CD14-positive monocyte (primary cell): Measurements from ENCODE around the gene FOXP4. TPM values are rescaled to one million over a fixed set of nuclear protein-coding genes. Genes with fewer than 3 reads are reported as not detected.
A peak's percentile ranks its signal among the peaks of the same experiment; 100 is the strongest.

Experiments
- DNase-seq, 3 donors: peaks; one replicate each; pipeline ENCODE4 v3.0.0-alpha.2; 2011 to 2022
- H2AFZ ChIP-seq: 2 replicates; pipeline ENCODE4 v1.6.0; 2012; ENCODE audit warnings: mild to moderate bottlenecking, low read depth, low read length, inconsistent platforms; ENCODE audit not compliant: insufficient read depth, poor library complexity, severe bottlenecking
- H3K27ac ChIP-seq, 2 donors: 1 replicate in 1 of 2; 2 replicates in 1 of 2; pipeline ENCODE4 v1.5.1; 2012 to 2013; ENCODE audit warnings: low read length in 2 of 2, control low read depth in 1 of 2, inconsistent platforms in 1 of 2, low read depth in 1 of 2, mild to moderate bottlenecking in 1 of 2
- H3K27me3 ChIP-seq, 2 donors: one replicate each; pipeline versions ENCODE4 v1.6.0 to v1.6.1; 2011 to 2013; ENCODE audit warnings: low read length in 2 of 2; ENCODE audit not compliant: control insufficient read depth in 2 of 2, insufficient read depth in 2 of 2
- H3K36me3 ChIP-seq, 2 donors: replicated peaks in 1 of 2; 1 replicate in 1 of 2; 2 replicates in 1 of 2; pipeline versions ENCODE4 v1.5.1 to v1.6.1; 2012 to 2013; ENCODE audit warnings: low read length in 2 of 2, control low read depth in 1 of 2, inconsistent platforms in 1 of 2, mild to moderate bottlenecking in 1 of 2; ENCODE audit not compliant: insufficient read depth in 2 of 2, control insufficient read depth in 1 of 2
- H3K4me1 ChIP-seq, 2 donors: 1 replicate in 1 of 2; 2 replicates in 1 of 2; pipeline versions ENCODE4 v1.5.1 to v1.6.1; 2012 to 2013; ENCODE audit warnings: low read length in 2 of 2, control low read depth in 1 of 2, inconsistent platforms in 1 of 2, mild to moderate bottlenecking in 1 of 2, moderate library complexity in 1 of 2; ENCODE audit not compliant: insufficient read depth in 2 of 2, control insufficient read depth in 1 of 2
- H3K4me2 ChIP-seq: replicated peaks from 2 replicates; pipeline ENCODE3; 2012; ENCODE audit warnings: low read length, moderate library complexity, mild to moderate bottlenecking; ENCODE audit not compliant: poor library complexity, severe bottlenecking; ENCODE audit errors: extremely low read depth
- H3K4me3 ChIP-seq, 3 experiments: fragments of 200-600 bp in 1 of 3; sonication (generic) in 1 of 3; replicated peaks in 1 of 3; 1 replicate in 2 of 3; 2 replicates in 1 of 3; pipeline ENCODE4 v1.5.1; 2011 to 2013; ENCODE audit warnings: low read length in 3 of 3, mild to moderate bottlenecking in 3 of 3, control low read depth in 2 of 3, low read depth in 2 of 3, inconsistent platforms in 1 of 3, moderate library complexity in 1 of 3
- H3K79me2 ChIP-seq: 2 replicates; pipeline ENCODE4 v1.6.0; 2012; ENCODE audit warnings: mild to moderate bottlenecking, control low read depth, inconsistent platforms, low read length, moderate library complexity; ENCODE audit not compliant: insufficient read depth
- H3K9ac ChIP-seq: 2 replicates; pipeline ENCODE4 v1.6.0; 2017; ENCODE audit warnings: low read length, mild to moderate bottlenecking; ENCODE audit not compliant: insufficient read depth, poor library complexity, severe bottlenecking
- H3K9me3 ChIP-seq, 2 donors: replicated peaks in 1 of 2; 1 replicate in 1 of 2; 2 replicates in 1 of 2; pipeline versions ENCODE4 v1.5.1 to v1.6.1; 2012 to 2013; ENCODE audit warnings: low read length in 2 of 2, control low read depth in 1 of 2; ENCODE audit not compliant: control insufficient read depth in 1 of 2, insufficient read depth in 1 of 2
- H4K20me1 ChIP-seq: 2 replicates; pipeline ENCODE4 v1.6.0; 2012; ENCODE audit warnings: mild to moderate bottlenecking, low read length, control low read depth, moderate library complexity; ENCODE audit not compliant: insufficient read depth
- H3K27ac Mint-ChIP-seq, 7 donors: one replicate each; pipeline ENCODE4 v1.8.0; 2020; ENCODE audit warnings: mild to moderate bottlenecking in 7 of 7, mixed read lengths in 7 of 7, moderate library complexity in 6 of 7, inconsistent platforms in 2 of 7
- H3K27me3 Mint-ChIP-seq, 3 donors: one replicate each; pipeline ENCODE4 v1.8.0; 2021 to 2022; ENCODE audit warnings: low read depth in 3 of 3, mild to moderate bottlenecking in 3 of 3, mixed read lengths in 3 of 3, moderate library complexity in 3 of 3, inconsistent platforms in 1 of 3
- H3K36me3 Mint-ChIP-seq, 2 donors: one replicate each; pipeline ENCODE4 v1.8.0; 2020; ENCODE audit warnings: mixed read lengths in 2 of 2, inconsistent platforms in 1 of 2, mild to moderate bottlenecking in 1 of 2
- H3K4me1 Mint-ChIP-seq: one replicate; pipeline ENCODE4 v1.8.0; 2020; ENCODE audit warnings: mild to moderate bottlenecking, mixed read lengths
- H3K4me3 Mint-ChIP-seq, 2 donors: one replicate each; pipeline ENCODE4 v1.8.0; 2020; ENCODE audit warnings: mild to moderate bottlenecking in 2 of 2, mixed read lengths in 2 of 2, moderate library complexity in 1 of 2
- H3K9me3 Mint-ChIP-seq, 7 donors: one replicate each; pipeline ENCODE4 v1.8.0; 2020 to 2022; ENCODE audit warnings: mixed read lengths in 7 of 7, mild to moderate bottlenecking in 6 of 7, moderate library complexity in 6 of 7, inconsistent platforms in 2 of 7
- WGBS: methylation state at CpG from one replicate; pipeline ENCODE4 v1.1.5; 2013; ENCODE audit warnings: missing lambda C conversion rate; ENCODE audit not compliant: insufficient coverage; 5-methylcytosine and 5-hydroxymethylcytosine counted together
- intact Hi-C, 2 donors: fragments of 100-400 bp; cut with micrococcal nuclease; formaldehyde crosslinking; loops; one replicate each; pipeline versions ENCODE4 v1.15.0 to v1.15.1; 2023
- polyA plus RNA-seq, 3 donors: library from polyadenylated mRNA; depleted of rRNA in 1 of 3; unstranded in 2 of 3; stranded (reverse) in 1 of 3; fragments of 300-500 nt in 2 of 3; fragments of >200 nt in 1 of 3; fragmentation: Illumina TruSeq in 2 of 3; gene quantifications; 1 replicate in 2 of 3; 2 replicates in 1 of 3; pipeline ENCODE4 v1.2.3, GENCODE V29; 2012 to 2021
- TF ChIP-seq, protein P1 (sequence below): fragments of 200-600 bp; IDR thresholded peaks from one replicate; pipeline ENCODE4 v1.8.0; 2022; ENCODE audit warnings: antibody characterized with exemption, mild to moderate bottlenecking

The FOXP4 gene
- polyA plus RNA-seq, 3 donors = 0.62 to 7.6 (median 0.65) TPM

DNA sequence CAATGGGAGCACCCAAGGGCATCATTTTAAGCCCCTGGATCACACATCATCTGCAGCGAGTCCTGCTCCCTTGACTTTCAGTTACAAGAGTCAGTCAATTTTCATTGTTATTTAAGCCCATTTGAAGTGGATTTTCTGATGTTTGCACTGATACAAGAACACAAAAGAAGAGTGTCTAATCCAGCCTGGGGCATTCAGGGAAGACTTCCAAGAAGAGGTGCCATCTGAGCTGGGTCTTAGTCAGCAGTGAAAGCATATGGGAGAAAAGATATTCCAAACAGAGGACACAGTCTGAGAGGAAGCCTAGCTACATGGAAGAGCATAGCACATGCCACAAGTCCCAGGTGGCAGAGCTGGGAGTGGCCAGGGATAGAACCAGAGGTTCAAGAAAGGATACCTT is 10.4 kb upstream of the FOXP4 start:
- Mint-ChIP-seq H3K4me3 (no peak overlapping the region), H3K4me1 (peaks cover 49% of the 10 kb centered on the region), H3K9me3 (peaks cover 0 to 2% (median 0%) of the 10 kb centered on the region in 7 donors), H3K27ac (no peak overlapping the region), H3K36me3 (peaks cover 0 to 5% of the 10 kb centered on the region in 2 donors), H3K27me3 (peaks cover 25 to 49% (median 28%) of the 10 kb centered on the region in 3 donors)
- Histone ChIP-seq H3K79me2 (no peaks in the 10 kb centered on the region), H2AFZ (no peak overlapping the region), H4K20me1 (no peaks in the 10 kb centered on the region), H3K27me3 (peaks cover 3 to 19% of the 10 kb centered on the region in 2 donors), H3K9me3 (no peaks in the 10 kb centered on the region), H3K4me3 (no peak overlapping the region), H3K4me2 (no peak overlapping the region), H3K9ac (no peak overlapping the region), H3K27ac (no peak overlapping the region), H3K36me3 (no peaks in the 10 kb centered on the region), H3K4me1 (peaks cover 36 to 37% of the 10 kb centered on the region in 2 donors)
- WGBS = no CpG with 5 or more reads among the region's 1 CpG
- intact Hi-C loops = no loop called here
- DNase-seq = no peak
- TF ChIP-seq, protein P1, sequence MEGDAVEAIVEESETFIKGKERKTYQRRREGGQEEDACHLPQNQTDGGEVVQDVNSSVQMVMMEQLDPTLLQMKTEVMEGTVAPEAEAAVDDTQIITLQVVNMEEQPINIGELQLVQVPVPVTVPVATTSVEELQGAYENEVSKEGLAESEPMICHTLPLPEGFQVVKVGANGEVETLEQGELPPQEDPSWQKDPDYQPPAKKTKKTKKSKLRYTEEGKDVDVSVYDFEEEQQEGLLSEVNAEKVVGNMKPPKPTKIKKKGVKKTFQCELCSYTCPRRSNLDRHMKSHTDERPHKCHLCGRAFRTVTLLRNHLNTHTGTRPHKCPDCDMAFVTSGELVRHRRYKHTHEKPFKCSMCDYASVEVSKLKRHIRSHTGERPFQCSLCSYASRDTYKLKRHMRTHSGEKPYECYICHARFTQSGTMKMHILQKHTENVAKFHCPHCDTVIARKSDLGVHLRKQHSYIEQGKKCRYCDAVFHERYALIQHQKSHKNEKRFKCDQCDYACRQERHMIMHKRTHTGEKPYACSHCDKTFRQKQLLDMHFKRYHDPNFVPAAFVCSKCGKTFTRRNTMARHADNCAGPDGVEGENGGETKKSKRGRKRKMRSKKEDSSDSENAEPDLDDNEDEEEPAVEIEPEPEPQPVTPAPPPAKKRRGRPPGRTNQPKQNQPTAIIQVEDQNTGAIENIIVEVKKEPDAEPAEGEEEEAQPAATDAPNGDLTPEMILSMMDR = no peak

DNA sequence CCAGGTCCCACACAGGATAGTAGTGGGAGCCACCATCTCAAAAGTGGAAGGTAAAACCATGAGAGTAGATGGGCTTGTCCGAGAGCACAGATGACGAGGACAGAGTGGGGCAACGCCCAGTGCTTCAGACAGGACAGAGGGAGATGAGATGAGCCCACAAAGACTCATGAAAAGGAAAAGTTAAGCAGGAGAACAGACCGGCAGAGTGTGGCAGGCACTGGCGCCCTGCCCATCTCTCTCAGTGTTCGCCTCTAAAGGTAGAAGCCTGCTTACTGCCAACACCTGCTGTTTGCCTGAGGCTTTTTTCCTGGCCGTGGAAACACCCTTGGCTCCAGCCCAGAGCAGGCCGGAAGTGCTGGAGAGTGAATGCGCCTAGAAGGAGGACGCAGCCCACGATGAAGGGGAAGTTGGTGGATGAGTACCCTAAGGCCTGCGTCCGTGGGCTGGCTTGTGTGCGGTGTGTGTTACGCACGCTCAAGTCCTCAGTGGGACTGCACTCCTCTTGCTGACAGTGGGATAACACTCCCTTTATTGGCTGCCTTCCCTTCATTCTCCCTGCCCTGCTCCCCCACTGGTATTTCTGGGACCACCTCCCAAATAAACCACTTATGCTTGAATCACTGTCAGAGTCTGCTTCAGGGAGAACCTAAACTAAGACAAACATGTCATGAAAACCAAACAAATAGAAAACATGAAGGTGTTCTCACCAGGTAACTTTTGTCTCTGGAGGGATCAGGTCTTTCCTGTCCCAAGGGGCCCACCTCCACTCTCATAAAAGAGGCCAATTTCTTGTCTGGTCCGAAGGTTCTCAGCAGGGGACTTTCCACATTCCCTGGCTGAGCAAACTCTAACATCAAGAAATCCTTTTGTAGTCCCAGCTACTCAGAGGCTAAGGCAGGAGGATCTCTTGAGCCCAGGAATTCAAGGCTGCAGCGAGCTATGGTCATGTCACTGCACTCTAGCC is 9.1 kb upstream of the FOXP4 start:
- peaks cover 0 to 6% of the 10 kb centered on the region in 2 donors for H3K27me3 ChIP-seq
- H2AFZ ChIP-seq = peak overlapping the region; percentile 16
- H3K4me1 Mint-ChIP-seq = peaks cover 38% of the 10 kb centered on the region
- peaks cover 0 to 3% of the 10 kb centered on the region in 2 donors for H3K36me3 Mint-ChIP-seq
- intact Hi-C loops = no loop called here
- H3K79me2 ChIP-seq = no peaks in the 10 kb centered on the region
- H3K27me3 Mint-ChIP-seq = peaks cover 18 to 37% (median 29%) of the 10 kb centered on the region in 3 donors
- peak overlapping the region; percentile 14 to 65 for H3K27ac ChIP-seq
- H3K4me3 ChIP-seq = peak overlapping the region in 1 of 3 experiments; percentile 26
- DNase-seq = peak; percentile 71 to 90 (median 81)
- WGBS = 25% methylated on average over 11 of the region's 18 CpGs
- peak overlapping the region; percentile 61 to 64 for H3K4me3 Mint-ChIP-seq
- H3K9ac ChIP-seq = peak overlapping the region; percentile 15
- TF ChIP-seq, protein P1 = no peak
- H3K9me3 ChIP-seq = no peaks in the 10 kb centered on the region
- peaks cover 0 to 3% (median 0%) of the 10 kb centered on the region in 7 donors for H3K9me3 Mint-ChIP-seq
- peak overlapping the region; percentile 46 to 82 (median 75) for H3K27ac Mint-ChIP-seq
- H3K4me2 ChIP-seq = peak overlapping the region; percentile 44
- no peaks in the 10 kb centered on the region for H4K20me1 ChIP-seq
- H3K4me1 ChIP-seq = peaks cover 32 to 34% of the 10 kb centered on the region in 2 donors
- no peaks in the 10 kb centered on the region for H3K36me3 ChIP-seq
